ENCODE data around the gene TOP3B.

TOP3B gene

GRCh38 chr22:21981874-21982273 is 713 bp downstream of the TOP3B start:
- Histone ChIP-seq H3K9me3 (ENCODE audit: insufficient read depth, low read length) (no peaks in the 10 kb centered on the region), H3K4me3 (ENCODE audit: insufficient read depth, low read length, poor library complexity, severe bottlenecking) (peak overlapping the region; percentile 86), H3F3A (ENCODE audit: insufficient read depth) (no peaks in the 10 kb centered on the region), H3K9me2 (replicated peaks; ENCODE audit: insufficient read depth, low read length) (no peaks in the 10 kb centered on the region), H4K20me1 (ENCODE audit: low read depth, low read length) (no peaks in the 10 kb centered on the region), H3K27me3 (ENCODE audit: low read length) (no peaks in the 10 kb centered on the region), H2AFZ (ENCODE audit: low read depth, low read length, severe bottlenecking) (no peak overlapping the region), H3K36me3 (ENCODE audit: low read length) (no peaks in the 10 kb centered on the region), H3K27ac (ENCODE audit: low read depth, low read length) (no peak overlapping the region), H3K9ac (ENCODE audit: low read length) (peak overlapping the region; percentile 90), H3K79me2 (ENCODE audit: insufficient read depth, low read length) (peaks cover 16% of the 10 kb centered on the region), H3K4me2 (ENCODE audit: low read depth, low read length, poor library complexity, severe bottlenecking) (peak overlapping the region; percentile 83)
- no peak for TF ChIP-seq CTCF (IDR thresholded peaks at IDR 0.05; ENCODE audit: insufficient read depth, low read length, poor library complexity, severe bottlenecking)

GRCh38 chr22:21980547-21980946 is 2.0 kb downstream of the TOP3B start:
- Histone ChIP-seq H3K36me3 (ENCODE audit: low read length) (no peaks in the 10 kb centered on the region), H3K27me3 (ENCODE audit: low read length) (no peaks in the 10 kb centered on the region), H4K20me1 (ENCODE audit: low read depth, low read length) (no peaks in the 10 kb centered on the region), H3K79me2 (ENCODE audit: insufficient read depth, low read length) (peaks cover 16% of the 10 kb centered on the region), H3F3A (ENCODE audit: insufficient read depth) (no peaks in the 10 kb centered on the region), H3K27ac (ENCODE audit: low read depth, low read length) (no peak overlapping the region), H2AFZ (ENCODE audit: low read depth, low read length, severe bottlenecking) (no peak overlapping the region), H3K9me3 (ENCODE audit: insufficient read depth, low read length) (no peaks in the 10 kb centered on the region), H3K4me2 (ENCODE audit: low read depth, low read length, poor library complexity, severe bottlenecking) (no peak overlapping the region), H3K4me3 (ENCODE audit: insufficient read depth, low read length, poor library complexity, severe bottlenecking) (no peak overlapping the region), H3K9me2 (replicated peaks; ENCODE audit: insufficient read depth, low read length) (no peaks in the 10 kb centered on the region), H3K9ac (ENCODE audit: low read length) (no peak overlapping the region)
- TF ChIP-seq EZH2phosphoT487 (conservative IDR thresholded peaks at IDR 0.05; ENCODE audit: low read length) (no peak), CTCF (IDR thresholded peaks at IDR 0.05; ENCODE audit: insufficient read depth, low read length, poor library complexity, severe bottlenecking) (no peak)

- Histone ChIP-seq H3K36me3 (ENCODE audit: low read length) (no peaks in the 10 kb centered on the region), H3K9me2 (replicated peaks; ENCODE audit: insufficient read depth, low read length) (no peaks in the 10 kb centered on the region), H3K27me3 (ENCODE audit: low read length) (no peaks in the 10 kb centered on the region), H3K27ac (ENCODE audit: low read depth, low read length) (no peak overlapping the region), H3K79me2 (ENCODE audit: insufficient read depth, low read length) (peaks cover 16% of the 10 kb centered on the region), H3K9ac (ENCODE audit: low read length) (no peak overlapping the region), H3F3A (ENCODE audit: insufficient read depth) (no peaks in the 10 kb centered on the region), H3K4me2 (ENCODE audit: low read depth, low read length, poor library complexity, severe bottlenecking) (no peak overlapping the region), H3K4me3 (ENCODE audit: insufficient read depth, low read length, poor library complexity, severe bottlenecking) (no peak overlapping the region), H4K20me1 (ENCODE audit: low read depth, low read length) (no peaks in the 10 kb centered on the region), H2AFZ (ENCODE audit: low read depth, low read length, severe bottlenecking) (no peak overlapping the region), H3K9me3 (ENCODE audit: insufficient read depth, low read length) (no peaks in the 10 kb centered on the region)
- no peak for TF ChIP-seq CTCF (IDR thresholded peaks at IDR 0.05; ENCODE audit: insufficient read depth, low read length, poor library complexity, severe bottlenecking)
Observed at GRCh38 chr22:21978564-21979386, 3.8 kb downstream of the TOP3B start.

Measured in SU-DHL-6 (cell line).